T-cell (primary cell): ENCODE data around the gene SMIM14. TPM values are rescaled to one million over a fixed set of nuclear protein-coding genes. Genes with fewer than 3 reads are reported as not detected.
"Not testable (repeated sequence)": the region's sequence is repeated elsewhere in the genome, so short reads cannot be mapped to it uniquely, and the experiment has no call there.

ENCODE experiments used
- ATAC-seq, 4 experiments: fragments of 200-7000 bp in 3 of 4; fragments of 150-1000 bp in 1 of 4; cut with Tn5 transposase; replicated peaks in 1 of 4; 1 replicate in 3 of 4; 2 replicates in 1 of 4; pipeline ENCODE4 v1.10.0; 2021; ENCODE audit warnings: moderate library complexity in 3 of 4, mild to moderate bottlenecking in 2 of 4, moderate number of reproducible peaks in 1 of 4
- CTCF ChIA-PET, 2 donors: fragments of 300-600 bp; sonication (Branson Sonifier 250); formaldehyde crosslinking; loops; one replicate each; lab custom pipeline; 2022; ENCODE audit warnings: antibody characterized with exemption in 2 of 2; lab: Charles Lee
- POLR2A ChIA-PET, 2 donors: fragments of 300-600 bp; sonication (Branson Sonifier 250); formaldehyde crosslinking; loops; one replicate each; lab custom pipeline; 2022; ENCODE audit warnings: antibody characterized with exemption in 2 of 2; lab: Charles Lee
- DNase-seq, 35 experiments: peaks; one replicate each; pipeline versions ENCODE4 v3.0.0 to v3.0.0-alpha.2; 2013 to 2023
- H3K27ac ChIP-seq: one replicate; pipeline ENCODE4 v1.5.1; 2013; ENCODE audit warnings: low read length
- H3K27me3 ChIP-seq, 2 experiments: replicated peaks in 1 of 2; 1 replicate in 1 of 2; 2 replicates in 1 of 2; pipeline versions ENCODE4 v1.6.1 to v1.7.0; 2013; ENCODE audit warnings: low read length in 1 of 2, mixed read lengths in 1 of 2; ENCODE audit not compliant: control insufficient read depth in 2 of 2, insufficient read depth in 2 of 2; ENCODE audit errors: extremely low read depth in 1 of 2
- H3K36me3 ChIP-seq, 2 donors: 1 replicate in 1 of 2; 2 replicates in 1 of 2; pipeline versions ENCODE4 v1.6.1 to v1.7.0; 2013; ENCODE audit warnings: low read length in 1 of 2; ENCODE audit not compliant: control insufficient read depth in 2 of 2, insufficient read depth in 1 of 2; ENCODE audit errors: extremely low read depth in 1 of 2
- H3K4me1 ChIP-seq, 2 experiments: 1 replicate in 1 of 2; 2 replicates in 1 of 2; pipeline versions ENCODE4 v1.6.1 to v1.7.0; 2013; ENCODE audit warnings: low read length in 2 of 2, mixed read lengths in 1 of 2; ENCODE audit not compliant: insufficient read depth in 2 of 2, control insufficient read depth in 1 of 2; ENCODE audit errors: extremely low read depth in 1 of 2
- H3K4me3 ChIP-seq, 2 donors: 1 replicate in 1 of 2; 2 replicates in 1 of 2; pipeline versions ENCODE4 v1.5.1 to v1.7.0; 2013; ENCODE audit warnings: mild to moderate bottlenecking in 2 of 2, low read length in 1 of 2, moderate library complexity in 1 of 2; ENCODE audit not compliant: control insufficient read depth in 1 of 2; ENCODE audit errors: extremely low read depth in 1 of 2
- H3K9me3 ChIP-seq: 2 replicates; pipeline ENCODE4 v1.7.0; 2013
- H3K27ac Mint-ChIP-seq, 2 donors: one replicate each; pipeline ENCODE4 v1.8.0; 2020 to 2021; ENCODE audit warnings: mild to moderate bottlenecking in 2 of 2, mixed read lengths in 2 of 2
- H3K27me3 Mint-ChIP-seq, 2 donors: one replicate each; pipeline ENCODE4 v1.8.0; 2021 to 2022; ENCODE audit warnings: mixed read lengths in 2 of 2
- H3K36me3 Mint-ChIP-seq: one replicate; pipeline ENCODE4 v1.8.0; 2021; ENCODE audit warnings: mixed read lengths
- H3K4me1 Mint-ChIP-seq, 3 donors: one replicate each; pipeline ENCODE4 v1.8.0; 2020 to 2022; ENCODE audit warnings: mixed read lengths in 3 of 3, mild to moderate bottlenecking in 1 of 3
- H3K4me3 Mint-ChIP-seq, 3 donors: one replicate each; pipeline ENCODE4 v1.8.0; 2020 to 2022; ENCODE audit warnings: mild to moderate bottlenecking in 3 of 3, mixed read lengths in 3 of 3, moderate library complexity in 3 of 3
- H3K9me3 Mint-ChIP-seq, 3 donors: one replicate each; pipeline ENCODE4 v1.8.0; 2020 to 2022; ENCODE audit warnings: mixed read lengths in 3 of 3
- WGBS: methylation state at CpG from one replicate; pipeline ENCODE4 v1.1.5; 2013; ENCODE audit warnings: missing lambda C conversion rate; ENCODE audit not compliant: insufficient coverage; 5-methylcytosine and 5-hydroxymethylcytosine counted together
- total RNA-seq, 35 experiments: library from RNA in 6 of 35; stranded (reverse) in 6 of 35; fragments of 120-200 nt in 1 of 35; gene quantifications; one replicate each; pipeline versions ENCODE4 v1.2.1 to v1.2.4 and lab custom pipeline; 2013 to 2026

The SMIM14 gene
- total RNA-seq, 5 donors from 2014 or later (not counting 1 experiment from before 2014, with no cell fraction given), result 4.8 to 17.2 (median 15.5) TPM

- Mint-ChIP-seq H3K4me3 (no peak overlapping the region), H3K9me3 (no peaks in the 10 kb centered on the region), H3K27me3 (no peaks in the 10 kb centered on the region), H3K4me1 (no peaks in the 10 kb centered on the region), H3K36me3 (no peaks in the 10 kb centered on the region), H3K27ac (no peak overlapping the region)
- Histone ChIP-seq H3K27ac (no peak overlapping the region), H3K27me3 (no peaks in the 10 kb centered on the region), H3K4me1 (no peaks in the 10 kb centered on the region), H3K36me3 (no peaks in the 10 kb centered on the region), H3K9me3 (no peaks in the 10 kb centered on the region), H3K4me3 (no peak overlapping the region)
- ATAC-seq (no peak), DNase-seq (no peak)
- no CpG with 5 or more reads among the region's 4 CpGs for WGBS
- POLR2A ChIA-PET, result interaction anchor here in 1 of 2 donors (0.6 kb wide), 1 partner anchor 90 kb away, joined by 10 read pairs; no protein-coding TSS in a partner anchor
- CTCF ChIA-PET, result interaction anchor here in 1 of 2 donors (0.5 kb wide), 1 partner anchor 504 kb away, joined by 3 read pairs; no protein-coding TSS in a partner anchor
Observed at GRCh38 chr4:39542611-39543012, 96.1 kb downstream of the SMIM14 start.

GRCh38 chr4:39541987-39542610, 96.6 kb downstream of the SMIM14 start:
- Mint-ChIP-seq H3K4me1 (no peaks in the 10 kb centered on the region), H3K27me3 (no peaks in the 10 kb centered on the region), H3K4me3 (no peak overlapping the region), H3K9me3 (no peaks in the 10 kb centered on the region), H3K27ac (no peak overlapping the region), H3K36me3 (no peaks in the 10 kb centered on the region)
- POLR2A ChIA-PET, result no interaction called here
- Histone ChIP-seq H3K9me3 (no peaks in the 10 kb centered on the region), H3K27ac (no peak overlapping the region), H3K4me3 (no peak overlapping the region), H3K27me3 (no peaks in the 10 kb centered on the region), H3K36me3 (no peaks in the 10 kb centered on the region), H3K4me1 (no peaks in the 10 kb centered on the region)
- WGBS, result 80% methylated on average over 1 of the region's 7 CpGs
- ATAC-seq (no peak), DNase-seq (no peak)
- CTCF ChIA-PET, result interaction anchor here in 1 of 2 donors (0.5 kb wide), 1 partner anchor 504 kb away, joined by 3 read pairs; no protein-coding TSS in a partner anchor

DNA sequence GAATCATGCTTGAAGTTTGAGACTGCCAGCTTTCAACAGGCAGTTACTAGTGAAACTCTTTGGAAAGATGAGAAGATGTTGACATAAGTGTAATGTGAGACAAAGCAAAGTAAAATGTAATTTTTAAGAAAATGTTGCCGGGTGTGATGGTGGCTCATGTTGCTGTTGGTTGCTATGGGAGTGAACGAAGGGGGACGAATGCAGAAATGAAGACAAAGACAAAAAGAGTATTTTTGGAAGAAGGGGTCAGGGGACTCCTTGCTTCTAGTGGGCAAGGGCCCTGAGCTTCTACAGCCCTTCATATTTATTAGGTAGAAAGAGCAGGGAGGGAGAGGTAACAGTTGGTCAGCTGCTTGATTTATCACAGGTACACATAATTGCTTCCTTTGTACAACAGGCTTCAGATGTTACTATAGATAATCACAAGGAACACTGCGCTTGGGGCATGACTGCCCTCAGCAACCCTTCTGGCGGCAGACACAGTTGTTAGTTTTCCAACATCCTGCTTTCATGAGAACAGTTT, 99.5 kb downstream of the SMIM14 start:
- ChIA-PET CTCF (no interaction called here), POLR2A (no interaction called here)
- no peak for DNase-seq

DNA sequence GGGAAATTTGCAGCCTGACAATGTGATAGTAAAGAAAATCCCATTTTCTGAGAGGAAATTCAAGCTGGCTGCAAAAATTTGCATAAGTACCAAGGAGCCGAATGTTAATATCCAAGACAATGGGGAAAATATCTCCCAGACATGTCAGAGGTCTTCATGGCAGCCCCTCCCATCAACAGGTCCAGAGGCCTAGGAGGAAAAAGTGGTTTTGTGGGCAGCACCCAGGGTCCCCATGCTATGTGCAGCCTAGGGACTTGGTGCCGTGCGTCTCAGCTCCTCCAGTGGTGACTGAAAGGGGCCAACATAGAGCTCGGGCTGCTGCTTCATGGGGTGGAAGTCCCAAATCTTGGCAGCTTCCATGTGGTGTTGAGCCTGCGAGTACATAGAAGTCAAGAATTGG, 105.1 kb downstream of the SMIM14 start:
- peaks cover 7 to 25% (median 24%) of the 10 kb centered on the region in 3 donors for H3K9me3 Mint-ChIP-seq
- no peaks in the 10 kb centered on the region for H3K27me3 ChIP-seq
- POLR2A ChIA-PET, result no interaction called here
- H3K27ac ChIP-seq, result no peak overlapping the region
- DNase-seq, result no peak
- CTCF ChIA-PET, result no interaction called here
- no peak for ATAC-seq
- no peak overlapping the region for H3K4me3 Mint-ChIP-seq
- H3K4me3 ChIP-seq, result no peak overlapping the region
- no peaks in the 10 kb centered on the region for H3K27me3 Mint-ChIP-seq
- H3K27ac Mint-ChIP-seq, result no peak overlapping the region
- no peaks in the 10 kb centered on the region for H3K4me1 ChIP-seq
- WGBS, result 96% methylated on average over 3 of the region's 5 CpGs
- no peaks in the 10 kb centered on the region for H3K36me3 ChIP-seq
- peaks cover 0 to 5% (median under 1%) of the 10 kb centered on the region in 3 donors for H3K4me1 Mint-ChIP-seq
- H3K9me3 ChIP-seq, result no peaks in the 10 kb centered on the region
- H3K36me3 Mint-ChIP-seq, result peaks cover 31% of the 10 kb centered on the region

More for the DNA sequence above, 99.5 kb downstream of the SMIM14 start:
- H3K4me1 Mint-ChIP-seq, result no peaks in the 10 kb centered on the region
- H3K9me3 Mint-ChIP-seq, result no peaks in the 10 kb centered on the region
- no peaks in the 10 kb centered on the region for H3K4me1 ChIP-seq
- H3K9me3 ChIP-seq, result no peaks in the 10 kb centered on the region
- H3K4me3 ChIP-seq, result no peak overlapping the region
- H3K27me3 Mint-ChIP-seq, result no peaks in the 10 kb centered on the region
- H3K4me3 Mint-ChIP-seq, result no peak overlapping the region
- WGBS, result 100% methylated on average over 2 of the region's 5 CpGs
- H3K36me3 Mint-ChIP-seq, result peaks cover 5% of the 10 kb centered on the region
- H3K27me3 ChIP-seq, result no peaks in the 10 kb centered on the region
- no peak for ATAC-seq
- H3K27ac Mint-ChIP-seq, result no peak overlapping the region
- H3K27ac ChIP-seq, result no peak overlapping the region
- H3K36me3 ChIP-seq, result no peaks in the 10 kb centered on the region

DNA sequence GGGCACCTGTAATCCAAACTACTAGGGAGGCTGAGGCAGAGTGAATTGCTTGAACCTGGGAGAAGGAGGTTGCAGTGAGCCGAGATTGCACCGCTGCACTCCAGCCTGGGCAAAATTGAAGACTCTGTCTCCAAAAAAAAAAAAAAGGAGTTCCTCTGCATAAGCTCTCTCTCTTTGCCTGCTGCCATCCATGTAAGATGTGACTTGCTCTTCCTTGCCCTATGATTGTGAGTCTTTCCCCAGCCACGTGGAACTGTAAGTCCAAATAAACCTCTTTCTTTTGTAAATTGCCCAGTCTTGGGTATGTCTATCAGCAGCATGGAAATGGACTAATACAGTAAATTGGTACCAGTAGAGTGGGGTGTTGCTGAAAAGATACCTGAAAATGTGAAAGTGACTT, 106.4 kb downstream of the SMIM14 start:
- ATAC-seq, CTCF ChIA-PET, H3K4me1 ChIP-seq, H3K9me3 ChIP-seq, H3K27me3 ChIP-seq, H3K27ac Mint-ChIP-seq, POLR2A ChIA-PET, H3K4me3 ChIP-seq, H3K27ac ChIP-seq, DNase-seq, H3K4me3 Mint-ChIP-seq, H3K27me3 Mint-ChIP-seq, H3K36me3 ChIP-seq: not testable (repeated sequence)
- H3K9me3 Mint-ChIP-seq, result peaks cover 7 to 25% (median 24%) of the 10 kb centered on the region in 3 donors
- WGBS, result 79% methylated on average over 2 of the region's 3 CpGs
- H3K4me1 Mint-ChIP-seq, result peaks cover 0 to 12% (median 8%) of the 10 kb centered on the region in 3 donors
- H3K36me3 Mint-ChIP-seq, result peaks cover 31% of the 10 kb centered on the region

GRCh38 chr4:39530682-39531081, 108.0 kb downstream of the SMIM14 start:
- WGBS, result no CpG with 5 or more reads among the region's 3 CpGs

More at GRCh38 chr4:39530682-39531081, 108.0 kb downstream of the SMIM14 start:
- ChIA-PET POLR2A (no interaction called here), CTCF (no interaction called here)
- Histone ChIP-seq H3K36me3 (no peaks in the 10 kb centered on the region), H3K4me3 (no peak overlapping the region), H3K4me1 (peaks cover 3 to 15% of the 10 kb centered on the region in 2 experiments), H3K27me3 (no peaks in the 10 kb centered on the region), H3K27ac (no peak overlapping the region), H3K9me3 (no peaks in the 10 kb centered on the region)
- no peak overlapping the region for H3K4me3 Mint-ChIP-seq
- H3K36me3 Mint-ChIP-seq, result peaks cover 31% of the 10 kb centered on the region
- ATAC-seq (no peak), DNase-seq (no peak)
- no peaks in the 10 kb centered on the region for H3K27me3 Mint-ChIP-seq
- H3K9me3 Mint-ChIP-seq, result peaks cover 7 to 25% (median 24%) of the 10 kb centered on the region in 3 donors
- H3K4me1 Mint-ChIP-seq, result peaks cover 12 to 23% (median 20%) of the 10 kb centered on the region in 3 donors
- no peak overlapping the region for H3K27ac Mint-ChIP-seq
